C4-2B (cell line): Measurements from ENCODE around the gene MTMR3.

ENCODE experiments used
- CTCF ChIP-seq: fragments of 450-650 bp; conservative IDR thresholded peaks from 2 replicates; pipeline ENCODE4 v1.5.1; 2017; ENCODE audit warnings: mild to moderate bottlenecking
- ZFX ChIP-seq: fragments of 450-650 bp; IDR thresholded peaks from 2 replicates; pipeline ENCODE4 v1.6.1; 2017

- no peak for TF ChIP-seq CTCF
- TF ChIP-seq ZFX = no peak
Measured at GRCh38 chr22:29834046-29834445, 48.9 kb upstream of the MTMR3 start.
